ENCODE measurements around the gene LRBA.
"Not testable (repeated sequence)": the region's sequence is repeated elsewhere in the genome, so short reads cannot be mapped to it uniquely, and the experiment has no call there.

Gene LRBA

DNA sequence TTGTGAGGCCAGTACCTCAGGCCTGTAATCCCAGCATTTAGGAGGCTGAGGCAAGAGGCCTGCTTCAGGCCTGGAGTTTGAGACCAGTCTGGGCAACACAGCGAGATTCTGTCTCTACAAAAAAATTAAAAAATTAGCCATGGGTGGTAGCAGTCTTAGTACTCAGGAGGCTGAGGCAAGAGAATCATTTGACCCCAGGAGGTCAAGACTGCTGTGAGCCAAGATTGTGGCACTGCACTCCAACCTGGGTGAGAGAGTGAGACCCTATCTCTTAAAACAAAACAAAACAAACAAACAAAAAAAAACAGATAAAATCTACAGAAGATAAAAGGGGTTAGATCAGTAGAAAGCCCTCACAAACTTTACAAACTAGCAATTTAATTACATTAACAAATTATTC is 352.4 kb downstream of the LRBA start:
- CTCF ChIA-PET: no interaction called here
- Histone ChIP-seq H3K9me3 (ENCODE audit: control extremely low read depth in 1 of 5, control insufficient read depth in 4 of 5, insufficient read depth in 2 of 5, low read depth in 1 of 5, low read length in 4 of 5) (no peaks in the 10 kb centered on the region), H3K36me3 (ENCODE audit: control insufficient read depth in 4 of 4, insufficient read depth in 4 of 4, low read length in 3 of 4) (peaks cover 0 to 24% (median 2%) of the 10 kb centered on the region in 4 experiments), H3K27me3 (replicated peaks in 2 of 5; ENCODE audit: control insufficient read depth in 4 of 5, insufficient read depth in 5 of 5, low read length in 4 of 5) (no peaks in the 10 kb centered on the region), H3K4me1 (ENCODE audit: control extremely low read depth in 1 of 4, control insufficient read depth in 4 of 4, insufficient read depth in 4 of 4, low read length in 3 of 4) (no peaks in the 10 kb centered on the region), H3K27ac (ENCODE audit: insufficient read depth in 1 of 2, low read depth in 1 of 2, low read length in 2 of 2, poor library complexity in 1 of 2, severe bottlenecking in 2 of 2) (no peak overlapping the region), H3K4me3 (ENCODE audit: control insufficient read depth in 1 of 7, extremely low read depth in 1 of 7, insufficient read depth in 4 of 7, low read depth in 2 of 7, low read length in 6 of 7) (no peak overlapping the region)
- DNase-seq: no peak
- 100% methylated on average over 1 of the region's 1 CpG for WGBS (ENCODE audit: insufficient coverage)
- POLR2A ChIA-PET: no interaction called here

- WGBS (ENCODE audit: insufficient coverage): no CpG with 5 or more reads among the region's 6 CpGs
- H3K27ac ChIP-seq (ENCODE audit: insufficient read depth in 1 of 2, low read depth in 1 of 2, low read length in 2 of 2, poor library complexity in 1 of 2, severe bottlenecking in 2 of 2); H3K4me1 ChIP-seq (ENCODE audit: control extremely low read depth in 1 of 4, control insufficient read depth in 4 of 4, insufficient read depth in 4 of 4, low read length in 3 of 4); H3K9me3 ChIP-seq (ENCODE audit: control extremely low read depth in 1 of 5, control insufficient read depth in 4 of 5, insufficient read depth in 2 of 5, low read depth in 1 of 5, low read length in 4 of 5); POLR2A ChIA-PET; CTCF ChIA-PET; H3K27me3 ChIP-seq (replicated peaks in 2 of 5; ENCODE audit: control insufficient read depth in 4 of 5, insufficient read depth in 5 of 5, low read length in 4 of 5); H3K4me3 ChIP-seq (ENCODE audit: control insufficient read depth in 1 of 7, extremely low read depth in 1 of 7, insufficient read depth in 4 of 7, low read depth in 2 of 7, low read length in 6 of 7): not testable (repeated sequence)
- H3K36me3 ChIP-seq (ENCODE audit: control insufficient read depth in 4 of 4, insufficient read depth in 4 of 4, low read length in 3 of 4): peaks cover 0 to 24% (median under 1%) of the 10 kb centered on the region in 4 experiments
- peak in 1 of 3 donors; percentile 15 for DNase-seq
These were observed 353.5 kb downstream of the LRBA start for GRCh38 chr4:150661551-150661950.

GRCh38 chr4:150658258-150658657 is 356.8 kb downstream of the LRBA start:
- DNase-seq; H3K4me1 ChIP-seq (ENCODE audit: control extremely low read depth in 1 of 4, control insufficient read depth in 4 of 4, insufficient read depth in 4 of 4, low read length in 3 of 4); H3K27me3 ChIP-seq (replicated peaks in 2 of 5; ENCODE audit: control insufficient read depth in 4 of 5, insufficient read depth in 5 of 5, low read length in 4 of 5); H3K27ac ChIP-seq (ENCODE audit: insufficient read depth in 1 of 2, low read depth in 1 of 2, low read length in 2 of 2, poor library complexity in 1 of 2, severe bottlenecking in 2 of 2); H3K9me3 ChIP-seq (ENCODE audit: control extremely low read depth in 1 of 5, control insufficient read depth in 4 of 5, insufficient read depth in 2 of 5, low read depth in 1 of 5, low read length in 4 of 5); POLR2A ChIA-PET; H3K4me3 ChIP-seq (ENCODE audit: control insufficient read depth in 1 of 7, extremely low read depth in 1 of 7, insufficient read depth in 4 of 7, low read depth in 2 of 7, low read length in 6 of 7); CTCF ChIA-PET; H3K36me3 ChIP-seq (ENCODE audit: control insufficient read depth in 4 of 4, insufficient read depth in 4 of 4, low read length in 3 of 4): not testable (repeated sequence)
- no CpG with 5 or more reads among the region's 1 CpG for WGBS (ENCODE audit: insufficient coverage)

DNA sequence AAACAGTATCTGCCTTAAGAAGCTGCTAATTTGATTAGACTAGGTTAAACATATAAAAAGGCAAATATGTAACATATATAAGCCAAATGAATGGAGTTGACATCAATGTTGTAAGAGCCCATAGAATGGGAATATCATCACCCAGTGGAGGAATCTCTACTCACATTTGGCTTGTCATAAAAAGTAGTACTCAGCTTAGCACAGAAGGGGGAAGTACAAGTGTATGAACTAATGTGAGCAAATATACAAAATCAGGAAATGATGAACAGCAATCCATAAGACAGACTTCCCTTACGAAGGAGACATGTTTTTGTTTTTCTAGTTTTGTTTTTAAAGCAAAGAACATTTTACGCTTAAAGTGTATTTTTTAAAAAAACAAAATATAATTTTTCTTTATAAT is 358.2 kb downstream of the LRBA start:
- WGBS (ENCODE audit: insufficient coverage): no CpG with 5 or more reads among the region's 2 CpGs

DNA sequence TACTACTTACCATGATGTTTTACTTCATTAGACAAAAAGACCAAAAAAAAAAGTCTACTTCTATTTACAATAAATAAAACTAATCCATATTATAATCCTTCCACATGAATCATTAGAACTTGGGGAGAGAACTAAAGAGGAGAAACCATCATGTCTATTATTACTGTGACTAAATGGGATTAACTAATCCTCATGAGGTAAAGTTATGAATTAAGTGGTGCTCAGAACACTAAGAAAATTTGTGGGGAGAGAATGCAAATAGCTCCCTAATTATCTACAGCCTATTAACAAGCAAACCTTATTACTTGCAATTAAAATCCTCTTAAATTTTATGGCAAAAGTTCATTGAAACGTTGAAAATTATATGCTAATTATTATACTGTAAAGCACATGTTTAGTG is 364.3 kb downstream of the LRBA start:
- no peaks in the 10 kb centered on the region for H3K36me3 ChIP-seq (ENCODE audit: control insufficient read depth in 4 of 4, insufficient read depth in 4 of 4, low read length in 3 of 4)
- CTCF ChIA-PET: no interaction called here

More for the DNA sequence above, 358.2 kb downstream of the LRBA start:
- Histone ChIP-seq H3K4me3 (ENCODE audit: control insufficient read depth in 1 of 7, extremely low read depth in 1 of 7, insufficient read depth in 4 of 7, low read depth in 2 of 7, low read length in 6 of 7) (no peak overlapping the region), H3K9me3 (ENCODE audit: control extremely low read depth in 1 of 5, control insufficient read depth in 4 of 5, insufficient read depth in 2 of 5, low read depth in 1 of 5, low read length in 4 of 5) (no peaks in the 10 kb centered on the region), H3K36me3 (ENCODE audit: control insufficient read depth in 4 of 4, insufficient read depth in 4 of 4, low read length in 3 of 4) (peaks cover 0 to 2% (median 0%) of the 10 kb centered on the region in 4 experiments), H3K27me3 (replicated peaks in 2 of 5; ENCODE audit: control insufficient read depth in 4 of 5, insufficient read depth in 5 of 5, low read length in 4 of 5) (no peaks in the 10 kb centered on the region), H3K27ac (ENCODE audit: insufficient read depth in 1 of 2, low read depth in 1 of 2, low read length in 2 of 2, poor library complexity in 1 of 2, severe bottlenecking in 2 of 2) (no peak overlapping the region), H3K4me1 (ENCODE audit: control extremely low read depth in 1 of 4, control insufficient read depth in 4 of 4, insufficient read depth in 4 of 4, low read length in 3 of 4) (no peaks in the 10 kb centered on the region)
- POLR2A ChIA-PET: no interaction called here
- DNase-seq: peak; percentile 31 to 60 (median 52)
- CTCF ChIA-PET: no interaction called here

GRCh38 chr4:150648123-150648522 is 367.0 kb downstream of the LRBA start:
- Histone ChIP-seq H3K4me1 (ENCODE audit: control extremely low read depth in 1 of 4, control insufficient read depth in 4 of 4, insufficient read depth in 4 of 4, low read length in 3 of 4) (no peaks in the 10 kb centered on the region), H3K36me3 (ENCODE audit: control insufficient read depth in 4 of 4, insufficient read depth in 4 of 4, low read length in 3 of 4) (no peaks in the 10 kb centered on the region), H3K9me3 (ENCODE audit: control extremely low read depth in 1 of 5, control insufficient read depth in 4 of 5, insufficient read depth in 2 of 5, low read depth in 1 of 5, low read length in 4 of 5) (no peaks in the 10 kb centered on the region), H3K27ac (ENCODE audit: insufficient read depth in 1 of 2, low read depth in 1 of 2, low read length in 2 of 2, poor library complexity in 1 of 2, severe bottlenecking in 2 of 2) (no peak overlapping the region), H3K27me3 (replicated peaks in 2 of 5; ENCODE audit: control insufficient read depth in 4 of 5, insufficient read depth in 5 of 5, low read length in 4 of 5) (no peaks in the 10 kb centered on the region), H3K4me3 (ENCODE audit: control insufficient read depth in 1 of 7, extremely low read depth in 1 of 7, insufficient read depth in 4 of 7, low read depth in 2 of 7, low read length in 6 of 7) (no peak overlapping the region)
- 86% methylated on average over 1 of the region's 3 CpGs for WGBS (ENCODE audit: insufficient coverage)
- ChIA-PET CTCF (no interaction called here), POLR2A (no interaction called here)
- no peak for DNase-seq

More for the DNA sequence above, 364.3 kb downstream of the LRBA start:
- POLR2A ChIA-PET: no interaction called here
- no peak for DNase-seq
- Histone ChIP-seq H3K4me3 (ENCODE audit: control insufficient read depth in 1 of 7, extremely low read depth in 1 of 7, insufficient read depth in 4 of 7, low read depth in 2 of 7, low read length in 6 of 7) (no peak overlapping the region), H3K9me3 (ENCODE audit: control extremely low read depth in 1 of 5, control insufficient read depth in 4 of 5, insufficient read depth in 2 of 5, low read depth in 1 of 5, low read length in 4 of 5) (no peaks in the 10 kb centered on the region), H3K27ac (ENCODE audit: insufficient read depth in 1 of 2, low read depth in 1 of 2, low read length in 2 of 2, poor library complexity in 1 of 2, severe bottlenecking in 2 of 2) (no peak overlapping the region), H3K4me1 (ENCODE audit: control extremely low read depth in 1 of 4, control insufficient read depth in 4 of 4, insufficient read depth in 4 of 4, low read length in 3 of 4) (no peaks in the 10 kb centered on the region), H3K27me3 (replicated peaks in 2 of 5; ENCODE audit: control insufficient read depth in 4 of 5, insufficient read depth in 5 of 5, low read length in 4 of 5) (no peaks in the 10 kb centered on the region)
- no CpG with 5 or more reads among the region's 1 CpG for WGBS (ENCODE audit: insufficient coverage)

DNA sequence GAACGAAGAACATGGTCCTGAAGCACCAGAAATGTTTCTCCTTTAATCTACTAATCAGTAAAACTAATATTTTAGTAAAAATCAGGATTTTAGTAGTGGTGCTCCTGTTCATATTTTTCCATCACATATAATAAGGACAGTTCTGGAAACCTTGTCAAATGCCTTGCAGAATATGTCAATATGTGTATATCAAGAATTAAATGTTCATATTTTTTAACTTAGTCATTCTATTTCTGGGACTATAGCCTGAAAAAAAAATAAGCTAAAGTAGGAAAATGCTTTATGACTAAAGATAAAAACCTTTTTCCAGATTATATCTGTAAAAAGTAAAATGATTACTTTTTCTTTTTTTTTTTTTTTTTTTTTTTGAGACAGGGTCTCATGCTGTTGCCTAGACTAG is 368.1 kb downstream of the LRBA start:
- ChIA-PET CTCF (no interaction called here), POLR2A (no interaction called here)
- Histone ChIP-seq H3K27me3 (replicated peaks in 2 of 5; ENCODE audit: control insufficient read depth in 4 of 5, insufficient read depth in 5 of 5, low read length in 4 of 5) (no peaks in the 10 kb centered on the region), H3K36me3 (ENCODE audit: control insufficient read depth in 4 of 4, insufficient read depth in 4 of 4, low read length in 3 of 4) (no peaks in the 10 kb centered on the region), H3K27ac (ENCODE audit: insufficient read depth in 1 of 2, low read depth in 1 of 2, low read length in 2 of 2, poor library complexity in 1 of 2, severe bottlenecking in 2 of 2) (no peak overlapping the region), H3K9me3 (ENCODE audit: control extremely low read depth in 1 of 5, control insufficient read depth in 4 of 5, insufficient read depth in 2 of 5, low read depth in 1 of 5, low read length in 4 of 5) (no peaks in the 10 kb centered on the region), H3K4me3 (ENCODE audit: control insufficient read depth in 1 of 7, extremely low read depth in 1 of 7, insufficient read depth in 4 of 7, low read depth in 2 of 7, low read length in 6 of 7) (no peak overlapping the region), H3K4me1 (ENCODE audit: control extremely low read depth in 1 of 4, control insufficient read depth in 4 of 4, insufficient read depth in 4 of 4, low read length in 3 of 4) (no peaks in the 10 kb centered on the region)
- no peak for DNase-seq
- no CpG with 5 or more reads among the region's 1 CpG for WGBS (ENCODE audit: insufficient coverage)

All from common myeloid progenitor, CD34-positive (primary cell).